ENCODE results near the gene GSTT4. TPM values are rescaled to one million over a fixed set of nuclear protein-coding genes. Genes with fewer than 3 reads are reported as not detected.
A peak's percentile ranks its signal among the peaks of the same experiment; 100 is the strongest.

Gene GSTT4
- total and polyA plus RNA-seq, 8 donors, result not detected

- Histone ChIP-seq H3K27ac (no peak overlapping the region), H3K4me3 (no peak overlapping the region), H3K4me1 (peaks cover 0 to 5% (median 0%) of the 10 kb centered on the region in 4 donors), H3K36me3 (peaks cover 54 to 99% (median 96%) of the 10 kb centered on the region in 4 donors), H3K9me3 (no peaks in the 10 kb centered on the region), H3K27me3 (no peaks in the 10 kb centered on the region)
- peak in 1 of 2 donors; percentile 5 for DNase-seq
- TF ChIP-seq POLR2AphosphoS5 (IDR thresholded peaks at IDR 0.05) (no peak), EP300 (IDR thresholded peaks at IDR 0.05) (no peak), CTCF (IDR thresholded peaks at IDR 0.05) (no peak), POLR2A (IDR thresholded peaks at IDR 0.05) (no peak)
- WGBS, 5 donors, result 82 to 100% (median 97%) methylated on average over 4 of the region's 4 CpGs
- intact Hi-C loops (cut with DNase I; ENCODE audit: low total_unique reads), result no loop called here
Observed at GRCh38 chr22:24040946-24041345, 35.7 kb upstream of the GSTT4 start.

- TF ChIP-seq CTCF (IDR thresholded peaks at IDR 0.05) (no peak), EP300 (IDR thresholded peaks at IDR 0.05) (no peak), POLR2AphosphoS5 (IDR thresholded peaks at IDR 0.05) (no peak), POLR2A (IDR thresholded peaks at IDR 0.05) (no peak)
- Histone ChIP-seq H3K36me3 (peaks cover 54 to 88% (median 83%) of the 10 kb centered on the region in 4 donors), H3K27me3 (no peaks in the 10 kb centered on the region), H3K9me3 (no peaks in the 10 kb centered on the region), H3K4me3 (no peak overlapping the region), H3K27ac (no peak overlapping the region), H3K4me1 (peaks cover 0 to 5% (median 0%) of the 10 kb centered on the region in 4 donors)
- intact Hi-C loops (cut with DNase I; ENCODE audit: low total_unique reads), result no loop called here
- 79 to 88% (median 82%) methylated on average over 6 of the region's 6 CpGs for WGBS, 5 donors
- DNase-seq, result no peak
Observed at GRCh38 chr22:24039046-24039445, 33.8 kb upstream of the GSTT4 start.

DNA sequence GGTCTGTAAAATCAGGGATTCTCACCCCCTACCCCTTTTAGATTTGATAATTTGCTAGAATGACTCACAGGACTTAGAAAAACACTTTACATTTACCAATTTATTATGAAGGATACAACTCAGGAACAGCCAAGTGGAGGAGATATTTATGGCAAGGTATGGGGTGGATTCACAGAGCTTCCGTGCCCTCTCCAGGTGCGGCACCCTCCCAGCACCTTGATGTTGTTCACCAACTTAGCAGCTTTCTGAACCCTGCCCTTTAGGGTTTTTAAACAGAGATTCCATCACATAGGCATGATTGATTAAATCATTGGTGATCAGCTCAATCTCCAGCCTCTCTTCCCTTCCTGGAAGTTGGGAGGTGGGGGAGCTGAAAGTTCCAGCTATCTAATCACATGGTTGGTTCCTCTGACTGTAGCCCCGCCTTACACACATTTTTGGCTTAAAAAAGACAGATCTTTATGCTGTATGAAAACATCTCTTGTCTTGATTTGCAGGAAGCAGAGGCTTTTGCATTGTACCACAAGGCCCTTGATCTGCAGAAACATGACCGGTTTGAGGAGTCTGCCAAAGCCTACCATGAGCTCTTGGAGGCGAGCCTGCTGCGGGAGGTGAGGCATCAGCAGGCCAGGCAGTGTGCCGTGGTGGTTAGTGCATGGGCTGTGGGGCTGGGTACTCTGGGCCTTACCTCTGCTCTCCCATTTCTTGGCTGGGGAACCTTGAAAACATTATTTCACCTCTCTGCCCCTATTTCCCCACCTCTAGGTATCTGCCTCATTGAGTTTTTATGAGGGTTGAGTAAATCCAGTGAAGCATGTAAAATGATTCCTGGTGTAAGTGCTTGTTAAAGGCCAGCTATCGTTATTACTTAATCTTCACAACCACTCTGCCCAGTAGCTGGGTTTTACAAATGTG, 32.9 kb upstream of the GSTT4 start:
- Histone ChIP-seq H3K36me3 (peaks cover 54 to 79% (median 74%) of the 10 kb centered on the region in 4 donors), H3K4me3 (no peak overlapping the region), H3K9me3 (no peaks in the 10 kb centered on the region), H3K4me1 (peaks cover 0 to 5% (median 0%) of the 10 kb centered on the region in 4 donors), H3K27ac (no peak overlapping the region), H3K27me3 (no peaks in the 10 kb centered on the region)
- TF ChIP-seq EP300 (IDR thresholded peaks at IDR 0.05), result no peak
- no peak for TF ChIP-seq POLR2AphosphoS5 (IDR thresholded peaks at IDR 0.05)
- TF ChIP-seq POLR2A (IDR thresholded peaks at IDR 0.05), result no peak
- no peak for TF ChIP-seq CTCF (IDR thresholded peaks at IDR 0.05)
- peak; percentile 10 to 16 for DNase-seq
- intact Hi-C loops (cut with DNase I; ENCODE audit: low total_unique reads), result no loop called here
- 87 to 93% (median 93%) methylated on average over 8 of the region's 8 CpGs for WGBS, 5 donors

DNA sequence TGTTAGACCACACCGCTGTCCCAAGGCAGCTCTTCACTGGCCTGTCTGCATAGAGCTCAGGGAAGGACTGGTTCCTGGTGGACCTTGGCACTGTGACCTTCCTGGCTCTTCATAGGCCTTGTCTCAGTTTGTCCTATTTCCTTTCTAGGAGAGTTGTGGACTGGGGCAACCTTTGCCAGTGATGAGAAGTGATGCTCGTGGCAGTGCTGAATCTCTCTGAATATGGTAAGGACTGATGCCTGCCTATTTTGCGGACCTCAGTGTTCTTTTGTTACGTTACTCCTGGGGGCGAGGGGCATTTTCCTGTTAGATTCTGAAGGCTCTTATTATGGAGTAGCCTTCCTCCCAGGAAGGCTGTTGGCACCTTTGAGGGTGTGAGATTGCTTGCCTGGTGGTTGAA, 30.0 kb upstream of the GSTT4 start:
- no peak overlapping the region for H3K27ac ChIP-seq
- peak in 1 of 2 donors; percentile 10 for DNase-seq
- WGBS, 5 donors, result 90 to 93% (median 92%) methylated on average over 5 of the region's 5 CpGs
- intact Hi-C loops (cut with DNase I; ENCODE audit: low total_unique reads), result no loop called here
- no peak overlapping the region for H3K4me3 ChIP-seq
- no peaks in the 10 kb centered on the region for H3K9me3 ChIP-seq
- peaks cover 35 to 55% (median 49%) of the 10 kb centered on the region in 4 donors for H3K36me3 ChIP-seq
- H3K27me3 ChIP-seq, result no peaks in the 10 kb centered on the region
- TF ChIP-seq EP300 (IDR thresholded peaks at IDR 0.05) (no peak), POLR2A (IDR thresholded peaks at IDR 0.05) (no peak), POLR2AphosphoS5 (IDR thresholded peaks at IDR 0.05) (no peak), CTCF (IDR thresholded peaks at IDR 0.05) (no peak)
- peaks cover 0 to 6% (median 2%) of the 10 kb centered on the region in 4 donors for H3K4me1 ChIP-seq

All from stomach (tissue), 9 donors.